B cell (primary cell): ENCODE data around the gene TLE7. TPM values are rescaled to one million over a fixed set of nuclear protein-coding genes. Genes with fewer than 3 reads are reported as not detected.
A peak's percentile ranks its signal among the peaks of the same experiment; 100 is the strongest.

Experiments used
- ATAC-seq: fragments of 200-7000 bp; cut with Tn5 transposase; one replicate; pipeline ENCODE4 v1.10.0; 2021; ENCODE audit warnings: low read depth, mild to moderate bottlenecking, moderate number of reproducible peaks, moderate library complexity
- CTCF ChIA-PET: fragments of 350-600 bp; sonication (Branson Sonifier 250); formaldehyde crosslinking; loops from one replicate; lab custom pipeline; 2021; ENCODE audit warnings: antibody characterized with exemption, inconsistent platforms; lab: Charles Lee
- POLR2A ChIA-PET: fragments of 350-600 bp; sonication (Branson Sonifier 250); formaldehyde crosslinking; loops from one replicate; lab custom pipeline; 2021; ENCODE audit warnings: antibody characterized with exemption; lab: Charles Lee
- DNase-seq: peaks from one replicate; pipeline ENCODE4 v3.0.0; 2013
- H2AFZ ChIP-seq: 2 replicates; pipeline ENCODE4 v1.6.1; 2012; ENCODE audit warnings: mild to moderate bottlenecking, low read depth, low read length; ENCODE audit not compliant: insufficient read depth, poor library complexity, severe bottlenecking
- H3K27ac ChIP-seq, 2 donors: 1 replicate in 1 of 2; 2 replicates in 1 of 2; pipeline ENCODE4 v1.5.1; 2012 to 2013; ENCODE audit warnings: low read length in 2 of 2, mild to moderate bottlenecking in 2 of 2, moderate library complexity in 1 of 2
- H3K27me3 ChIP-seq, 4 experiments: fragments of 200-600 bp in 1 of 4; sonication (generic) in 1 of 4; replicated peaks in 1 of 4; 1 replicate in 2 of 4; 2 replicates in 2 of 4; pipeline versions ENCODE4 v1.6.1 to v1.7.0; 2013 to 2016; ENCODE audit warnings: low read length in 3 of 4, mild to moderate bottlenecking in 2 of 4, mixed read lengths in 1 of 4, moderate library complexity in 1 of 4; ENCODE audit not compliant: insufficient read depth in 4 of 4, control insufficient read depth in 3 of 4; ENCODE audit errors: control extremely low read depth in 1 of 4
- H3K36me3 ChIP-seq, 2 experiments: replicated peaks in 1 of 2; 1 replicate in 1 of 2; 2 replicates in 1 of 2; pipeline versions ENCODE4 v1.6.1 to v1.7.1; 2013; ENCODE audit warnings: low read length in 1 of 2; ENCODE audit not compliant: insufficient read depth in 2 of 2, control insufficient read depth in 1 of 2; ENCODE audit errors: control extremely low read depth in 1 of 2, extremely low read depth in 1 of 2
- H3K4me1 ChIP-seq, 2 donors: fragments of 200-600 bp in 1 of 2; sonication (generic) in 1 of 2; 1 replicate in 1 of 2; 2 replicates in 1 of 2; pipeline versions ENCODE4 v1.5.1 to v1.6.1; 2013 to 2017; ENCODE audit warnings: low read length in 2 of 2; ENCODE audit not compliant: control insufficient read depth in 2 of 2, insufficient read depth in 2 of 2
- H3K4me2 ChIP-seq: replicated peaks from 2 replicates; pipeline ENCODE3; 2012; ENCODE audit warnings: mild to moderate bottlenecking, low read depth, low read length; ENCODE audit not compliant: poor library complexity, severe bottlenecking
- H3K4me3 ChIP-seq, 5 experiments: fragments of 200-600 bp in 1 of 5; sonication (generic) in 1 of 5; 1 replicate in 3 of 5; 2 replicates in 2 of 5; pipeline versions ENCODE4 v1.5.1 to v1.7.0; 2011 to 2016; ENCODE audit warnings: low read length in 4 of 5, mild to moderate bottlenecking in 4 of 5, low read depth in 2 of 5, control low read depth in 1 of 5, moderate library complexity in 1 of 5; ENCODE audit not compliant: insufficient read depth in 1 of 5; ENCODE audit errors: control extremely low read depth in 1 of 5, extremely low read depth in 1 of 5
- H3K79me2 ChIP-seq: fragments of 200-600 bp; sonication (generic); one replicate; pipeline ENCODE4 v1.6.0; 2016; ENCODE audit warnings: low read length; ENCODE audit not compliant: control insufficient read depth, insufficient read depth
- H3K9ac ChIP-seq: fragments of 200-600 bp; sonication (generic); 2 replicates; pipeline ENCODE4 v1.6.1; 2017; ENCODE audit warnings: mild to moderate bottlenecking, low read length, moderate library complexity
- H3K9me3 ChIP-seq, 3 donors: one replicate each; pipeline versions ENCODE4 v1.6.1 to v1.7.1; 2013; ENCODE audit warnings: low read length in 2 of 3; ENCODE audit not compliant: control insufficient read depth in 2 of 3, insufficient read depth in 1 of 3; ENCODE audit errors: control extremely low read depth in 1 of 3
- H4K20me1 ChIP-seq: 2 replicates; pipeline ENCODE4 v1.6.0; 2012; ENCODE audit warnings: mild to moderate bottlenecking, low read length; ENCODE audit not compliant: insufficient read depth, control insufficient read depth, poor library complexity, severe bottlenecking
- H3K27ac Mint-ChIP-seq: one replicate; pipeline ENCODE4 v1.8.0; 2021; ENCODE audit warnings: mixed read lengths
- H3K27me3 Mint-ChIP-seq: one replicate; pipeline ENCODE4 v1.8.0; 2021; ENCODE audit warnings: mixed read lengths
- H3K4me1 Mint-ChIP-seq: one replicate; pipeline ENCODE4 v1.8.0; 2021; ENCODE audit warnings: mixed read lengths
- H3K4me3 Mint-ChIP-seq: one replicate; pipeline ENCODE4 v1.8.0; 2021; ENCODE audit warnings: mixed read lengths
- H3K9me3 Mint-ChIP-seq: one replicate; pipeline ENCODE4 v1.8.0; 2022; ENCODE audit warnings: mixed read lengths; ENCODE audit not compliant: insufficient read depth
- CTCF ChIP-seq: fragments of 200-600 bp; IDR thresholded peaks from one replicate; pipeline ENCODE4 v1.8.0; 2022; ENCODE audit warnings: antibody characterized with exemption, mild to moderate bottlenecking
- EZH2 ChIP-seq: IDR thresholded peaks from 2 replicates; pipeline ENCODE4 v1.6.1; 2012; ENCODE audit warnings: borderline replicate concordance, low read depth, mild to moderate bottlenecking, moderate library complexity, low read length; ENCODE audit not compliant: insufficient read depth, poor library complexity, severe bottlenecking
- WGBS: methylation state at CpG from one replicate; pipeline ENCODE4 v1.1.5; 2013; ENCODE audit warnings: missing lambda C conversion rate; ENCODE audit not compliant: insufficient coverage; 5-methylcytosine and 5-hydroxymethylcytosine counted together
- intact Hi-C: fragments of 100-400 bp; cut with micrococcal nuclease; formaldehyde crosslinking; loops from one replicate; pipeline ENCODE4 v1.10.0; 2022
- polyA plus RNA-seq: library from polyadenylated mRNA; depleted of rRNA; stranded (reverse); fragments of >200 nt; gene quantifications from 2 replicates; pipeline ENCODE4 v1.2.3, GENCODE V29; 2012
- total RNA-seq, 2 donors: library from RNA; stranded (reverse); fragments of 120-200 nt in 1 of 2; gene quantifications; 1 replicate in 1 of 2; 2 replicates in 1 of 2; pipeline versions ENCODE4 v1.2.3 to v1.2.4, GENCODE V29; 2013 to 2022

Gene TLE7
- total and polyA plus RNA-seq, 2 donors (not counting 1 experiment from before 2014, with no cell fraction given) = not detected

GRCh38 chr16:71441348-71442050 is 355 bp downstream of the TLE7 start:
- Mint-ChIP-seq H3K4me1 (no peaks in the 10 kb centered on the region), H3K27me3 (peaks cover 15% of the 10 kb centered on the region), H3K4me3 (no peak overlapping the region), H3K27ac (no peak overlapping the region), H3K9me3 (peaks cover 7% of the 10 kb centered on the region)
- 40% methylated on average over 71 of the region's 71 CpGs for WGBS
- DNase-seq (peak; percentile 30), ATAC-seq (no peak)
- Histone ChIP-seq H3K4me3 (no peak overlapping the region), H2AFZ (peak overlapping the region; percentile 10), H3K27me3 (peaks cover 0 to 12% (median 2%) of the 10 kb centered on the region in 4 experiments), H3K4me2 (peak overlapping the region; percentile 37), H3K36me3 (no peaks in the 10 kb centered on the region), H3K9me3 (peaks cover 0 to 47% (median 26%) of the 10 kb centered on the region in 3 donors), H3K27ac (no peak overlapping the region), H3K79me2 (no peaks in the 10 kb centered on the region), H4K20me1 (no peaks in the 10 kb centered on the region), H3K9ac (no peak overlapping the region), H3K4me1 (no peaks in the 10 kb centered on the region)
- POLR2A ChIA-PET = no interaction called here
- CTCF ChIA-PET = no interaction called here
- TF ChIP-seq CTCF (peak; percentile 31), EZH2 (no peak)
- intact Hi-C loops = no loop called here

GRCh38 chr16:71440669-71441347 is 1.0 kb downstream of the TLE7 start:
- ChIA-PET POLR2A (no interaction called here), CTCF (interaction anchor here (0.8 to 3.0 kb wide), 3 partner anchors 28 to 170 kb away, joined by 4 to 11 read pairs (median 11); no protein-coding TSS in a partner anchor)
- H3K4me3 Mint-ChIP-seq = no peak overlapping the region
- Histone ChIP-seq H2AFZ (no peak overlapping the region), H3K9me3 (peaks cover 0 to 41% (median 20%) of the 10 kb centered on the region in 3 donors), H3K4me3 (no peak overlapping the region), H4K20me1 (no peaks in the 10 kb centered on the region), H3K4me1 (no peaks in the 10 kb centered on the region), H3K27ac (no peak overlapping the region), H3K36me3 (no peaks in the 10 kb centered on the region), H3K27me3 (peaks cover 0 to 12% (median 2%) of the 10 kb centered on the region in 4 experiments), H3K79me2 (no peaks in the 10 kb centered on the region), H3K4me2 (no peak overlapping the region), H3K9ac (no peak overlapping the region)
- no peak overlapping the region for H3K27ac Mint-ChIP-seq
- ATAC-seq (no peak), DNase-seq (no peak)
- TF ChIP-seq CTCF = no peak
- no peak for TF ChIP-seq EZH2
- intact Hi-C loops = no loop called here
- H3K27me3 Mint-ChIP-seq = peaks cover 18% of the 10 kb centered on the region
- H3K4me1 Mint-ChIP-seq = no peaks in the 10 kb centered on the region
- WGBS = 70% methylated on average over 25 of the region's 25 CpGs
- H3K9me3 Mint-ChIP-seq = peaks cover 5% of the 10 kb centered on the region
